SU-DHL-6 (cell line): ENCODE results near the gene KIAA0586.

ENCODE experiments used
- EZH2phosphoT487 ChIP-seq: fragments of 200-600 bp; sonication (generic), shearing (Covaris generic); conservative IDR thresholded peaks from 2 replicates; pipeline ENCODE4 v1.6.1; 2018; ENCODE audit warnings: mild to moderate bottlenecking, antibody characterized with exemption, low read length, moderate library complexity, mixed read lengths
- TF ChIP-seq, protein P1 (sequence below): fragments of 200-600 bp; sonication (generic); IDR thresholded peaks from one replicate; pipeline ENCODE4 v1.5.1; 2017; ENCODE audit warnings: antibody characterized with exemption, mild to moderate bottlenecking, low read length, moderate library complexity; ENCODE audit not compliant: insufficient read depth, poor library complexity, severe bottlenecking

DNA sequence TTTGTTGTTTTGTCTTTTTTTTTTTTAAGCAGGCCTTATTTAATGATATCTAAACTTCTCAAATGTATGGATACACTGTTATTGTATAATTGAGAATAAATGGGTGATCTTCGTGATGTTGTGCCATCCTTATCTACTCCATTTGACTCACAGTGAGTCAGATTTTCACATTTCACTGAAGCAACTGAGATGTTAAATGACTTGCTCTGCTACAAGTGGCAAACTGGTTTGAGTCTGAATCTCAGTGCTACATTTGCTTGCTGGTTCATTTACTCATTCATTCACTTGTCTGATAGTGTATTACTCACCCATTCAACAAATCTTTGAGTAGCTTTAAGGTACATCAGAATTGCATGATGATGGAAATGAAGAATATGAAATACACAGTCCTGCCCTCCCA is 2.6 kb downstream of the KIAA0586 start:
- TF ChIP-seq, protein P1, sequence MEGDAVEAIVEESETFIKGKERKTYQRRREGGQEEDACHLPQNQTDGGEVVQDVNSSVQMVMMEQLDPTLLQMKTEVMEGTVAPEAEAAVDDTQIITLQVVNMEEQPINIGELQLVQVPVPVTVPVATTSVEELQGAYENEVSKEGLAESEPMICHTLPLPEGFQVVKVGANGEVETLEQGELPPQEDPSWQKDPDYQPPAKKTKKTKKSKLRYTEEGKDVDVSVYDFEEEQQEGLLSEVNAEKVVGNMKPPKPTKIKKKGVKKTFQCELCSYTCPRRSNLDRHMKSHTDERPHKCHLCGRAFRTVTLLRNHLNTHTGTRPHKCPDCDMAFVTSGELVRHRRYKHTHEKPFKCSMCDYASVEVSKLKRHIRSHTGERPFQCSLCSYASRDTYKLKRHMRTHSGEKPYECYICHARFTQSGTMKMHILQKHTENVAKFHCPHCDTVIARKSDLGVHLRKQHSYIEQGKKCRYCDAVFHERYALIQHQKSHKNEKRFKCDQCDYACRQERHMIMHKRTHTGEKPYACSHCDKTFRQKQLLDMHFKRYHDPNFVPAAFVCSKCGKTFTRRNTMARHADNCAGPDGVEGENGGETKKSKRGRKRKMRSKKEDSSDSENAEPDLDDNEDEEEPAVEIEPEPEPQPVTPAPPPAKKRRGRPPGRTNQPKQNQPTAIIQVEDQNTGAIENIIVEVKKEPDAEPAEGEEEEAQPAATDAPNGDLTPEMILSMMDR: no peak
- TF ChIP-seq EZH2phosphoT487: no peak
